ENCODE measurements around the gene PRKACA. TPM values are rescaled to one million over a fixed set of nuclear protein-coding genes. Genes with fewer than 3 reads are reported as not detected.

PRKACA gene
- total and polyA plus RNA-seq, 2 experiments from 2014 or later, result 5.3 to 37.4 TPM

Other genes with a start within 250 kb of the PRKACA start
- not detected in 2 replicates for gene NANOS3, start 240.6 kb downstream of the PRKACA start, total RNA-seq (2014; rRNA removed; shearing (Covaris generic))
- 2.7 TPM in 2 replicates for gene NANOS3, start 240.6 kb downstream of the PRKACA start, polyA plus RNA-seq (2016; fragmentation: Nextera tagmentation; extraction: Ambion mirVana)
- 0.11 TPM in 1 of 2 replicates, not detected in the other for gene BRME1, start 211.6 kb downstream of the PRKACA start, total RNA-seq (2014; rRNA removed; shearing (Covaris generic))
- 0.63 and 2.1 TPM in 2 replicates for gene BRME1, start 211.6 kb downstream of the PRKACA start, polyA plus RNA-seq (2016; fragmentation: Nextera tagmentation; extraction: Ambion mirVana)
- 20.6 and 22.8 TPM in 2 replicates for gene CC2D1A, start 211.6 kb downstream of the PRKACA start, total RNA-seq (2014; rRNA removed; shearing (Covaris generic))
- gene CC2D1A, start 211.6 kb downstream of the PRKACA start, polyA plus RNA-seq (2016; fragmentation: Nextera tagmentation; extraction: Ambion mirVana), result 15.8 and 16.9 TPM in 2 replicates
- 6.2 and 9.2 TPM in 2 replicates for gene PODNL1, start 179.3 kb downstream of the PRKACA start, total RNA-seq (2014; rRNA removed; shearing (Covaris generic))
- gene PODNL1, start 179.3 kb downstream of the PRKACA start, polyA plus RNA-seq (2016; fragmentation: Nextera tagmentation; extraction: Ambion mirVana), result 36.8 and 45.3 TPM in 2 replicates
- 10.6 and 11.5 TPM in 2 replicates for gene DCAF15, start 165.3 kb downstream of the PRKACA start, total RNA-seq (2014; rRNA removed; shearing (Covaris generic))
- gene DCAF15, start 165.3 kb downstream of the PRKACA start, polyA plus RNA-seq (2016; fragmentation: Nextera tagmentation; extraction: Ambion mirVana), result 9.3 and 10.5 TPM in 2 replicates
- 1.9 and 2.5 TPM in 2 replicates for gene RFX1, start 111.4 kb downstream of the PRKACA start, total RNA-seq (2014; rRNA removed; shearing (Covaris generic))
- 1.6 and 1.7 TPM in 2 replicates for gene RFX1, start 111.4 kb downstream of the PRKACA start, polyA plus RNA-seq (2016; fragmentation: Nextera tagmentation; extraction: Ambion mirVana)
- gene RLN3, start 89.6 kb downstream of the PRKACA start, total RNA-seq (2014; rRNA removed; shearing (Covaris generic)), result not detected in 2 replicates
- not detected in 2 replicates for gene RLN3, start 89.6 kb downstream of the PRKACA start, polyA plus RNA-seq (2016; fragmentation: Nextera tagmentation; extraction: Ambion mirVana)
- 7.5 and 8.5 TPM in 2 replicates for gene IL27RA, start 86.0 kb downstream of the PRKACA start, total RNA-seq (2014; rRNA removed; shearing (Covaris generic))
- 5.8 and 7.1 TPM in 2 replicates for gene IL27RA, start 86.0 kb downstream of the PRKACA start, polyA plus RNA-seq (2016; fragmentation: Nextera tagmentation; extraction: Ambion mirVana)
- 0.25 TPM in 1 of 2 replicates, not detected in the other for gene PALM3, start 55.7 kb downstream of the PRKACA start, total RNA-seq (2014; rRNA removed; shearing (Covaris generic))
- 0.15 TPM in 1 of 2 replicates, not detected in the other for gene PALM3, start 55.7 kb downstream of the PRKACA start, polyA plus RNA-seq (2016; fragmentation: Nextera tagmentation; extraction: Ambion mirVana)
- gene MISP3, start 45.0 kb downstream of the PRKACA start, total RNA-seq (2014; rRNA removed; shearing (Covaris generic)), result 1.3 TPM in 1 of 2 replicates, not detected in the other
- 2.0 and 2.7 TPM in 2 replicates for gene MISP3, start 45.0 kb downstream of the PRKACA start, polyA plus RNA-seq (2016; fragmentation: Nextera tagmentation; extraction: Ambion mirVana)
- gene C19orf67, start 32.0 kb downstream of the PRKACA start, total RNA-seq (2014; rRNA removed; shearing (Covaris generic)), result not detected in 2 replicates
- gene C19orf67, start 32.0 kb downstream of the PRKACA start, polyA plus RNA-seq (2016; fragmentation: Nextera tagmentation; extraction: Ambion mirVana), result not detected in 2 replicates
- gene SAMD1, start 27.0 kb downstream of the PRKACA start, total RNA-seq (2014; rRNA removed; shearing (Covaris generic)), result 42.5 and 50.8 TPM in 2 replicates
- gene SAMD1, start 27.0 kb downstream of the PRKACA start, polyA plus RNA-seq (2016; fragmentation: Nextera tagmentation; extraction: Ambion mirVana), result 5.4 and 5.7 TPM in 2 replicates
- 7.6 and 11.2 TPM in 2 replicates for gene ASF1B, start 18.8 kb upstream of the PRKACA start, total RNA-seq (2014; rRNA removed; shearing (Covaris generic))
- 18.0 and 19.0 TPM in 2 replicates for gene ASF1B, start 18.8 kb upstream of the PRKACA start, polyA plus RNA-seq (2016; fragmentation: Nextera tagmentation; extraction: Ambion mirVana)
- gene ADGRL1, start 88.4 kb upstream of the PRKACA start, total RNA-seq (2014; rRNA removed; shearing (Covaris generic)), result 3.0 and 3.8 TPM in 2 replicates
- 0.75 and 1.0 TPM in 2 replicates for gene ADGRL1, start 88.4 kb upstream of the PRKACA start, polyA plus RNA-seq (2016; fragmentation: Nextera tagmentation; extraction: Ambion mirVana)

Measured in GM23248 (cell line).